Karpas-422 (cell line): Measurements from ENCODE around the gene NT5C. TPM values are rescaled to one million over a fixed set of nuclear protein-coding genes. Genes with fewer than 3 reads are reported as not detected.
A peak's percentile ranks its signal among the peaks of the same experiment; 100 is the strongest.
"Not testable (repeated sequence)": the region's sequence is repeated elsewhere in the genome, so short reads cannot be mapped to it uniquely, and the experiment has no call there.

Source experiments
- DNase-seq: peaks from one replicate; pipeline ENCODE4 v3.0.0-alpha.2; 2015
- H2AFZ ChIP-seq: fragments of 200-600 bp; sonication (generic); 2 replicates; pipeline ENCODE4 v1.6.1; 2014; ENCODE audit warnings: antibody characterized with exemption, low read length, mixed read lengths
- H3K27ac ChIP-seq: fragments of 200-600 bp; sonication (generic); 2 replicates; pipeline ENCODE4 v1.5.1; 2014; ENCODE audit warnings: mild to moderate bottlenecking, low read length, moderate library complexity
- H3K27me3 ChIP-seq: fragments of 200-600 bp; sonication (generic); 2 replicates; pipeline ENCODE4 v1.6.1; 2014; ENCODE audit warnings: low read length, mixed read lengths
- H3K36me3 ChIP-seq: fragments of 200-600 bp; sonication (generic); 2 replicates; pipeline ENCODE4 v1.6.1; 2014; ENCODE audit warnings: low read length, mixed read lengths; ENCODE audit not compliant: insufficient read depth
- H3K4me1 ChIP-seq: fragments of 200-600 bp; sonication (generic); 2 replicates; pipeline ENCODE4 v1.6.1; 2014; ENCODE audit warnings: mild to moderate bottlenecking, low read length, mixed read lengths
- H3K4me2 ChIP-seq: fragments of 200-600 bp; sonication (generic); 2 replicates; pipeline ENCODE4 v1.6.1; 2014; ENCODE audit warnings: low read length, low read depth, mild to moderate bottlenecking; ENCODE audit not compliant: poor library complexity, severe bottlenecking
- H3K4me3 ChIP-seq: fragments of 200-600 bp; sonication (generic); 2 replicates; pipeline ENCODE4 v1.5.1; 2014; ENCODE audit warnings: mild to moderate bottlenecking, antibody characterized with exemption, low read length, mixed read lengths
- H3K79me2 ChIP-seq: fragments of 200-600 bp; sonication (generic); 2 replicates; pipeline ENCODE4 v1.6.1; 2014; ENCODE audit warnings: mild to moderate bottlenecking, low read length, mixed read lengths
- H3K9ac ChIP-seq: fragments of 200-600 bp; sonication (generic); 2 replicates; pipeline ENCODE4 v1.6.0; 2014; ENCODE audit warnings: low read length
- H3K9me2 ChIP-seq: fragments of 200-600 bp; sonication (generic), shearing (Covaris generic); replicated peaks from 2 replicates; pipeline ENCODE4 v1.6.0; 2014; ENCODE audit warnings: mild to moderate bottlenecking, low read length, moderate library complexity; ENCODE audit not compliant: insufficient read depth
- H3K9me3 ChIP-seq: fragments of 300-700, 200-600 bp; sonication (generic); 2 replicates; pipeline ENCODE4 v1.6.1; 2014; ENCODE audit warnings: low read length, mixed read lengths
- H4K20me1 ChIP-seq: fragments of 200-600 bp; sonication (generic); 2 replicates; pipeline ENCODE4 v1.6.1; 2014; ENCODE audit warnings: mild to moderate bottlenecking, antibody characterized with exemption, low read length, low read depth; ENCODE audit not compliant: insufficient read depth
- total RNA-seq: library from RNA; depleted of rRNA; stranded (reverse); fragments of >200 nt; shearing (Covaris generic); gene quantifications from 2 replicates; pipeline ENCODE4 v1.2.3, GENCODE V29; 2014; ENCODE audit warnings: low replicate concordance

The NT5C gene
- total RNA-seq, 1 experiment from 2014 or later = 43.6 TPM

DNA sequence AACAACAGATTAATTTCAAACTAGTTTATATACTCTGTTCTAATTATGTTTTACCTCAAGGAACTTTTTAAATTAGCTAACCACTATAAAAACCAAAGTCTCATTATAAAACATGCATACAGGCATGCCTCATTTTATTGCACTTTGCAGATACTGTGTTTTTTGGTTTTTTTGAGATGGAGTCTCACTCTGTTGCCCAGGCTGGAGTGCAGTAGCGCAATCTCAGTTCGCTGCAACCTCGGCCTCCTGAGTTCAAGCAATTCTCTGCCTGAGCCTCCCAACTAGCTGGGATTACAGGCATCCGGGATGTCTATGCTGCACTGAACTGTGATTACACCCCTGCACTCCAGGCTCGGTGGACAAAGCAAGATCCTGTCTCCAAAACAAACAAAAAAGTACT lies 31.5 kb upstream of the NT5C start:
- H3K79me2 ChIP-seq = 0 out of 2 replicates have a peak, but pooled peaks cover 3% of the 10 kb centered on the region

DNA sequence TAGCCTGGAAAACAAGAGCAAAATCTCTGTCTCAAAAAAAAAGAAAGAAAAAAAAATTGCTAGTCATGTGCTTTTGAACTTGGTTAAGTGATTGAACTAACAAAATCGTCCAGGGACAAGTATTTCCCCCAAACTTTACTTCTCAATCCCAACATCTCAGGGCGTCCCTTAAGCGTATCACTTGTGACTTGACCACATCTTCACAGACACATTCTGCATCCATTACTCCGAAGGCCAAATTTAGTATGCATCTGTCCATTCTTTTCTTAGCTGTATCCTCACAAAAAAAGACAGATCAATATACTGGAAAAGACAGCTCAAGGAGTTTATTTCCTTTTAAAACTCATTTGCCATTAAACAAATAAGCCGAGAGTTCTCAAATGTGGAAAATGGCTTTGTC lies 28.7 kb upstream of the NT5C start:
- H3K36me3 ChIP-seq = no peaks in the 10 kb centered on the region
- no peak overlapping the region for H3K4me3 ChIP-seq
- no peaks in the 10 kb centered on the region for H4K20me1 ChIP-seq
- no peaks in the 10 kb centered on the region for H3K9me3 ChIP-seq
- no peak for DNase-seq
- no peaks in the 10 kb centered on the region for H3K27me3 ChIP-seq
- H3K9ac ChIP-seq = no peak overlapping the region
- H3K9me2 ChIP-seq = no peaks in the 10 kb centered on the region
- no peak overlapping the region for H3K27ac ChIP-seq
- peaks cover 3% of the 10 kb centered on the region for H3K4me1 ChIP-seq
- H3K79me2 ChIP-seq = no peaks in the 10 kb centered on the region
- H2AFZ ChIP-seq = no peak overlapping the region
- H3K4me2 ChIP-seq = no peak overlapping the region

More for the DNA sequence above, 31.5 kb upstream of the NT5C start:
- no peaks in the 10 kb centered on the region for H3K9me3 ChIP-seq
- H3K4me1 ChIP-seq = no peaks in the 10 kb centered on the region
- peaks cover 12% of the 10 kb centered on the region; the same call in 1 of the 2 replicates for H3K36me3 ChIP-seq
- no peak overlapping the region for H3K4me3 ChIP-seq
- H3K4me2 ChIP-seq = no peak overlapping the region
- no peaks in the 10 kb centered on the region for H4K20me1 ChIP-seq
- H3K9me2 ChIP-seq = no peaks in the 10 kb centered on the region
- H3K27ac ChIP-seq = no peak overlapping the region
- DNase-seq = no peak
- H3K27me3 ChIP-seq = no peaks in the 10 kb centered on the region
- no peak overlapping the region for H2AFZ ChIP-seq
- no peak overlapping the region for H3K9ac ChIP-seq

DNA sequence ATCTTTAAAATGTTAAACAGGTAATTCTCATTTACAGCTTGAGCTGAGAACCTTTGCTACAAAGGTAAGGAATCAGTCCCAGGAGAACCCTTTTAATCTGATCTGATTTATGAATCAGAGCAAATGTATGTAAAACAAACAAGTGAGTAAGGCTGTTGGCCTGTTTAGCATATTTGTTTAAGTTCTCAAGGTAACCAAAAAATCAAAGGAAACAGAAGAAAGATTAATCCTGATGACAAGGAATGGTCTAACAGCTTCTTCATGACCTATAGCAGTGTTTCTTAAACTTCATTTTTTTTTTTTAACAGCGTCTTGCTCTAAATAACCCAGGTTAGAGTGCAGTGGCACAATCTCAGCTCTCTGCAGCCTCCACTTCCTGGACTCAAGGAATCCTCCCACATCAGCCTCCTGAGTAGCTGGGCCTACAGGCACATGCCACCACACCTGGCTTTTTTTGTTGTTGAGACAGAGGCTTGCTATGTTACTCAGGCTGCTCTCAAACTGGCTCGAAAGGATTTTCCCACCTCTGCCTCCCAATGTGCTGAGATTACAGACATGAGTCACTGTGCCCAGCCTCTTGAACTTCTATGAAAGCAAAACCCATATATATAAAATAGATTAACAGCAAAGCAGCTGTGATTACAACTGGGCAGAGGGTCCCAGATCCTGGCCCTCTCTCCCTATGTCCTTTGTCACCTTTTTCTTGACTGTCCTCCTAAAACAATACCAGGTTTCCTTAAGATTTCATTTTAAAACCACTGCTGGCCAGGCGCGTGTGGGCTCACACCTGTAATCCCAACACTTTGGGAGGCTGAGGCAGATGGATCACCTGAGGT lies 27.9 kb upstream of the NT5C start:
- H3K36me3 ChIP-seq = no peaks in the 10 kb centered on the region
- H3K9ac ChIP-seq = no peak overlapping the region
- no peaks in the 10 kb centered on the region for H3K9me2 ChIP-seq
- no peaks in the 10 kb centered on the region for H4K20me1 ChIP-seq
- peaks cover 9% of the 10 kb centered on the region for H3K4me1 ChIP-seq
- no peak overlapping the region for H3K27ac ChIP-seq
- no peaks in the 10 kb centered on the region for H3K27me3 ChIP-seq
- no peak for DNase-seq
- no peaks in the 10 kb centered on the region for H3K79me2 ChIP-seq
- H3K4me3 ChIP-seq = no peak overlapping the region
- no peaks in the 10 kb centered on the region for H3K9me3 ChIP-seq
- H2AFZ ChIP-seq = no peak overlapping the region
- H3K4me2 ChIP-seq = no peak overlapping the region

DNA sequence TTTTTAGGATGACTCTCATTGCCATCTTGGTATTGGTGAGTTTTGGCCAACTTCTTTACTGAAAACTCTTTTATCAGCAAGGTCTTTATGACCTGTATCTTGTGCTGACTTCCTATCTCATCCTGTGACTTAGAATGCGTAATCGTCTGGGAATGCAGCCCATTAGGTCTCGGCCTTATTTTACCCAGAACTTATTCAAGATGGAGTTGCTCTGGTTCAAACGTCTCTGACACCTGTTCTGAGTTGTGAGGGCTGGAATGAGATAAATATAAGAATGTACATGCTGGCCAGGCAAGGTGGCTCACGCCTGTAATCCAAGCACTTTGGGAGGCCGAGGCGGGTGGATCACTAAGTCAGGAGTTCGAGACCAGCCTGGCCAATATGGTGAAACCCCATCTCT lies 26.9 kb upstream of the NT5C start:
- not testable (repeated sequence) for H3K27me3 ChIP-seq, H3K27ac ChIP-seq, H4K20me1 ChIP-seq, H3K9me3 ChIP-seq, H3K4me1 ChIP-seq, H3K4me2 ChIP-seq, H3K36me3 ChIP-seq, H2AFZ ChIP-seq, H3K9me2 ChIP-seq, DNase-seq, H3K9ac ChIP-seq, H3K4me3 ChIP-seq, H3K79me2 ChIP-seq

DNA sequence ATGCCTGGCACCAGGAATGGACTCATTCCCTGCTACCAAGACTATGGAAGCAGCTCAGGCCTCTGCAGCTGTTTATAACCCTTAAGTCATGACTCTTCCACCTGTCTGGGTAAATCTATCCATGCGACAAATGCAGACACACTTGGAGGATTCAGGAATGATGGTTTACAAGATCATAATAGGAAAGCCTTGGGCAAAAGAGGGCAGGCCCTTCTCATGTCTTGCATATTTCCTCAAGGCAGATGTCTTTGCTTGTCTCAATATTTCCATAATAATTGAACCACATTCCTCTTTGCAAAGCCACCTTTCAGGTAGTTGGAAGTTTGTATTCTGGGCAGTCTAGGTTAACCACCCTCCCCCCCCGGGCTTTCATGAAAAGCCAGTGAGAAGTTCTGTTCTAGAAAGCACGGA lies 23.7 kb upstream of the NT5C start:
- Histone ChIP-seq H3K9me3 (no peaks in the 10 kb centered on the region), H3K27me3 (no peaks in the 10 kb centered on the region), H4K20me1 (peaks cover 18% of the 10 kb centered on the region; the same call in 1 of the 2 replicates), H3K79me2 (peaks cover 41% of the 10 kb centered on the region), H2AFZ (peak overlapping the region; percentile 79; the same call in 1 of the 2 replicates), H3K9ac (peak overlapping the region; percentile 50), H3K9me2 (no peaks in the 10 kb centered on the region), H3K36me3 (peaks cover 6% of the 10 kb centered on the region; the same call in 1 of the 2 replicates), H3K27ac (peak overlapping the region; percentile 59), H3K4me1 (peaks cover 23% of the 10 kb centered on the region), H3K4me3 (peak overlapping the region; percentile 50), H3K4me2 (peak overlapping the region; percentile 65)
- no peak for DNase-seq

DNA sequence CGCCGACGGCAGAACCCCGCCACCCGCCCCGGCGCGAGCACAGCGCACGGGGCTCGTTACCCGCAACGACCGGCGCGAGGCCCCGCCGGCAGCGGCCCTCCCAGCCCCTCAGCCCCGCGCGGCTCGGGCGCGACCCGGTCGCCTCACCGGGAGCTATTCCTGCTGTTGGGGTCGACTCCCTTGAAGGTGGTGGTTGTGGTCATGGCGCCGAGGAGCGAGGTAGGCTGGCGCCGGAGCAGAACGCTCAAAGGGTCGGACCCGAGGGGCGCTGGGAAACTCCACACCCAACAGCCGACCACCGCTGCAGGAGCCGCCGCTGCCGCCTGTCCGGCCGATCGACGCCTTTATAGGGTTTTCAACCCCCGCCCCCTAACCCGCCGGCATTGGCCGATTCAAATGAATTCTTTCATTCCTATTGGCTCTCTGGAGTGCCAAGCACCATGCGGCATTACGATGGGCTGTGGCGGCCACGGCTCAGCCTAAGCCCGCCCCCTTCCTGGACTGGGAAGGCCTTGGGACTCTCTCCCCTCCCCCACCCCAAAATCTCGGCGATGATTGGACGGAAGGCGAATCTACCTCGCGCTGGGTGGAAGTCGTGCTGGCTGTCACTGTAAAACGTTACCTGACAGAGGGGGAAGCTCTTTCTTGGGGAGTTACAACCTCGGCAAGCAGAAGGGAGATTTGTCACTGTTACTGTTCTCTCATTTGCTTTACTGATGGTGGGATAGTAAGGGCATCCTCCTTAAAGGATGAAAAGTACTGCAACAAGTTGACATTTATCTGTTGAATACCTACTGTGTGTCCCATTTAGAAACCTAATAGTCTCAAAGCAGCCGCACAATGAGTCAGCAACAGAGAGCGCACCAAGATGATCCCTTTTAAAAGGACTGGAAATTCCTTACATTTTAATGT lies 22.9 kb upstream of the NT5C start, which contains the start of gene JPT1:
TSS of gene JPT1 (minus strand) at position 318 of the 912 bp plus-strand sequence. CDS start at position 203, 115 bp downstream.
- peaks cover 6% of the 10 kb centered on the region; the same call in 1 of the 2 replicates for H3K36me3 ChIP-seq
- peak within 1 kb of the TSS; percentile 95 for H3K4me2 ChIP-seq
- H3K79me2 ChIP-seq = peaks cover 48% of the 10 kb centered on the region
- H3K27me3 ChIP-seq = no peaks in the 10 kb centered on the region
- DNase-seq = peak; percentile 100
- peak within 1 kb of the TSS; percentile 59 for H3K27ac ChIP-seq
- peak within 1 kb of the TSS; percentile 90 for H3K4me3 ChIP-seq
- H3K9ac ChIP-seq = peak within 1 kb of the TSS; percentile 97
- H3K9me2 ChIP-seq = no peaks in the 10 kb centered on the region
- H3K4me1 ChIP-seq = peaks cover 23% of the 10 kb centered on the region
- H3K9me3 ChIP-seq = no peaks in the 10 kb centered on the region
- peaks cover 22% of the 10 kb centered on the region; the same call in 1 of the 2 replicates for H4K20me1 ChIP-seq
- H2AFZ ChIP-seq = peak within 1 kb of the TSS; percentile 79

DNA sequence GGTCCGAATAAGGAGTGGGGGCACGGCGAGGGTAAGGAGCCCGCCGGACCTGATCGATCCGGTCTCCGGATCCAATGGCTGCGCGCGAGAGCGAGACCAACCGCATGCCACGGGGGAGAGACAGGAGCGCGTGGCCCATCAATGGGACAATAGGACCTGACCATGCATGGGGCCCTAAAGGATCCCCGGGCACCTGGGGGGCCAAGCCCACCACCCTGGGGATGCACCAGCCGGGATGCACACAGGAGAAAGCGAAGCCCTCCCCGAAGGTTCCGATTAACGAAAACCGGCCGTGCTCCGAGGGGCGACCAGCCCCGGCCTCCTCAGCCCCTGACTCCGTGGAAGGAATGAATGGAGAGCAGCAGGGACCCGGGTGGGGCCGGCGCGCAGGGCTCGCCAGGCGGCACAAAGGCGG lies 22.2 kb upstream of the NT5C start:
- peak; percentile 70 for DNase-seq
- peaks cover 23% of the 10 kb centered on the region for H3K4me1 ChIP-seq
- no peaks in the 10 kb centered on the region for H3K9me3 ChIP-seq
- H2AFZ ChIP-seq = no peak overlapping the region
- peaks cover 7% of the 10 kb centered on the region; the same call in 1 of the 2 replicates for H3K36me3 ChIP-seq
- H3K9me2 ChIP-seq = no peaks in the 10 kb centered on the region
- peak overlapping the region; percentile 95 for H3K4me2 ChIP-seq
- H3K27me3 ChIP-seq = no peaks in the 10 kb centered on the region
- H3K79me2 ChIP-seq = peaks cover 53% of the 10 kb centered on the region
- peak overlapping the region; percentile 90 for H3K4me3 ChIP-seq
- peak overlapping the region; percentile 51 for H3K27ac ChIP-seq
- peak overlapping the region; percentile 97 for H3K9ac ChIP-seq
- peaks cover 22% of the 10 kb centered on the region; the same call in 1 of the 2 replicates for H4K20me1 ChIP-seq
